Measurements from ENCODE around the gene MARCOL.

The MARCOL gene

GRCh38 chr5:148238418-148238794 lies at the start of gene MARCOL:
MARCOL (plus strand) TSS chr5:148238525; CDS start chr5:148238598, 73 bp downstream.
- in situ Hi-C loops (cut with HindIII; ENCODE audit: low sequenced_read_pairs), result no loop called here

DNA sequence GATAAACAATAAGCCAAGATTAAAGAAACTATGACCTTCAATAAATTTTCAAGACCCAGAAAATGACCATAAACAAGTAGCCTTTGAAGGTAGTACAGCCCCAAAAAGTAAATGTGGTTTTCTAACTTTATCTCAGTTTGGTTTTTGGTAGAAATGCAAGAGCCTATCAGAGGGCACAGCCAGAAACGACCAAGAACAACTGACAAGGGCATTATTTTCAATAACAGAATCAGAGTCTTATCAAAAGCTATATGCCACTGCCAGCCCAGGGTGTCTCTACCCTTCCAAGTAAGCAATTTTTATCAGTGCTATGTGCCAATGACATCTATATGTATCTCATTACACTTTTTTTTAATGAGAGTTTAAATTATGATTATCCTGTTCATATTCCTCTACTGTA lies 47.3 kb upstream of the MARCOL start:
- in situ Hi-C loops (cut with HindIII; ENCODE audit: low sequenced_read_pairs), result no loop called here

- in situ Hi-C loops (cut with HindIII; ENCODE audit: low sequenced_read_pairs), result no loop called here
Observed at GRCh38 chr5:148193202-148193601, 45.1 kb upstream of the MARCOL start.

- in situ Hi-C loops (cut with HindIII; ENCODE audit: low sequenced_read_pairs), result no loop called here
Observed at GRCh38 chr5:148201151-148201550, 37.2 kb upstream of the MARCOL start.

GRCh38 chr5:148202531-148203203 lies 35.7 kb upstream of the MARCOL start, which contains the start of gene SPINK6:
SPINK6 (plus strand) TSS chr5:148203042; CDS start chr5:148203097, 55 bp downstream.
- in situ Hi-C loops (cut with HindIII; ENCODE audit: low sequenced_read_pairs), result no loop called here

DNA sequence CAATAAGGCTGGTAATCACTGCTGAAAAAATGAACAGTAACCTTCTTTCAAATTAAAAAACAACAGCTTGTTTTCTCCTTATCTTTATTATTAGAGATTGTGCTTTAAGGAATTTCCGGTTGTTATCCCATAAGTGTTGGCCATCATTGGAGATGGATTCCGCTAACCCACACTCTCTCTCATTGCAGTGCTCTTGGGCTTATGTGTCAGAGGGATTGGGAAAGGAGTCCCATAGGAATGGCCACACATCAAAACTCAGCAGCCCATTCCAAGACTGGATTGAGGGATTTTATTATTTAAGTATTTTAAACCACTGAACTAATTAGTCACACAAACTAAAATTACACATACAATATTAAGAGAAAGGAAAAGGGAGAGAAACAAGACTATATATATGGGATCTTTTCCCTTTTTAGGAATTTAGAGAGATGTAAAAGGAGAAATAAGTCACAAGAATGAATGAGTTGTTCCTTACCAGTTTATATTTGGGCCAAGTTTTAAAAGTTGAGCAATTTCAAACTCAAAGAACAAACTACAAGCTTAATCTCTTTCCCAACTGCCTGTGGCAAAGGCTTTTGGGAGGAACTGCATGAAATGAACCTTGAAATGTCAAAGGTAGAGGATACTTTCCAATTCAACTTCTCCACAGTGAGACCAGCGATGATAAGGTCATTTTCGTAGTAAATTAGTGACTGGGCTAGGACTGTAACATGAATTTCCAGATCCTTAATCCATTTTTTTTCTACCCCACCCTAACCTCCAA lies 33.1 kb upstream of the MARCOL start:
- in situ Hi-C loops (cut with HindIII; ENCODE audit: low sequenced_read_pairs), result no loop called here

DNA sequence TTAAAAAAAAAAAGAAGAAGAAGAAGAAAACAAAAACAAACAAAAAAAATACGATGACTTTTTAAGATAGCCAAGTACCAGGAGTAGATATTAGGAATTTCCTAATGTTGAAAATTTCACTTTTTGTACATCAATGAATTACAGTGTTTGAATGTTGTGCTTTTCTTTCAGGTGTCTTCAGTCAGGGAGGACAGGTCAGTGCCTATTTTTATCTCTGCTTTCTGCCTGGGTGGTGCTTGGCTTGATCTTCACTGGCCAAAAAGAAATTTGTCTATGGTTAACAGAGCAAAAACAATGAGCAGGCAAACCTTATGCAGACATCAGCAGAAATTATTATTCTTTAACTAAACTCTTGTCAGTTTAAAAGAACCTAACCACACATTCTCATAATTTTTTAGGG lies 32.5 kb upstream of the MARCOL start:
- in situ Hi-C loops (cut with HindIII; ENCODE audit: low sequenced_read_pairs), result no loop called here

GRCh38 chr5:148206620-148207019 lies 31.7 kb upstream of the MARCOL start:
- in situ Hi-C loops (cut with HindIII; ENCODE audit: low sequenced_read_pairs), result no loop called here

GRCh38 chr5:148208226-148208625 lies 30.1 kb upstream of the MARCOL start:
- in situ Hi-C loops (cut with HindIII; ENCODE audit: low sequenced_read_pairs), result no loop called here

DNA sequence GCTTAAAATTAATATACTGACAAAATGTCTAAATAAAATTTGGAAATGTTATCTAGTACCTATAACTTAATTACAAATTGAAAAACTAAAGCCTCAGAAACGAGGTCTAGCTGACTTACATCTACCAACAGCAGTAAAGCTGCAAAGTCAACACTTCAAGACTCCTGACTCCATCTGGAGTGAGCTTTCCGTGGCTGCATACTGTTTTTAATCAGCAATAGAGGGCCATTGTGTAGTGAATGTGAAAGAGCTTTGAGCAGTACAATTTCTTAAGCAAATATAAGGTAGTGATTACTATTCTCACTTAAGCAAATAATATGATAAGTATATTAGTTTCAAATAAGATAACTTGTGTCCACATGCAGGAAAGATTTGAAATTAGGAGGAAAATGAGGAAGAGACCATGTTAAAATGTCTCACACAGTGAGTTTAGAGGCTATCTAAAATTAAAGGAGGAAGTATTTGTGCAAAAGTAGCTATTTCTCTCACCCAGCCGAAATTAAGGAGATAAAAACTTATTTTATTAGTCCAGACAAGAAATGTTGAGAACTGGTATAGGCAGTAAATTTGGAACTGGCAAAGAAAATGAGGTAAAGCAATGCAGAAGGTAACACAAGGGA lies 29.1 kb upstream of the MARCOL start:
- in situ Hi-C loops (cut with HindIII; ENCODE audit: low sequenced_read_pairs), result no loop called here

- in situ Hi-C loops (cut with HindIII; ENCODE audit: low sequenced_read_pairs), result no loop called here
Observed at GRCh38 chr5:148214665-148215185, 23.6 kb upstream of the MARCOL start.

DNA sequence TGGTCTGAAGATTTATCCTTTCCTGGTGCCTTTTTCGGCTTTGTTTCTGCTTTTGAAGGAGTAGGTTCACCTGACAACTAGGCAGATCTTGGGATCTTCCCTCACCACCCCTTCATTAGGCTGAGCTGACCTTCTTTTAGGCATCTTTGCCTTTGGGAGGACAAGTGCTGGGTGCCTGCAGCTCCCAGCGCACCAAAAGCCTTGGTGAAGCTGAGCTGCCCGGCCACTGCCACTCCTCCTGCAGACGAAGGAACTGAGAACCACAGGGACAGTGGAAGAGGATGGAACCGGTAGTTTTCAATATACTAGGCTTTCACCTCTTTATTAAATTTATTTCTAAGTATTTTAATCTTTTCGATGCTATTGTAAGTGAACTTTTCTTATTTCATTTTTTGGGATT lies 16.8 kb upstream of the MARCOL start:
- in situ Hi-C loops (cut with HindIII; ENCODE audit: low sequenced_read_pairs), result no loop called here

- in situ Hi-C loops (cut with HindIII; ENCODE audit: low sequenced_read_pairs), result no loop called here
Observed at GRCh38 chr5:148224117-148224742, 14.1 kb upstream of the MARCOL start.

GRCh38 chr5:148228392-148228984 lies 9.8 kb upstream of the MARCOL start:
- in situ Hi-C loops (cut with HindIII; ENCODE audit: low sequenced_read_pairs), result no loop called here

- in situ Hi-C loops (cut with HindIII; ENCODE audit: low sequenced_read_pairs), result no loop called here
Observed at GRCh38 chr5:148229840-148230239, 8.5 kb upstream of the MARCOL start.

DNA sequence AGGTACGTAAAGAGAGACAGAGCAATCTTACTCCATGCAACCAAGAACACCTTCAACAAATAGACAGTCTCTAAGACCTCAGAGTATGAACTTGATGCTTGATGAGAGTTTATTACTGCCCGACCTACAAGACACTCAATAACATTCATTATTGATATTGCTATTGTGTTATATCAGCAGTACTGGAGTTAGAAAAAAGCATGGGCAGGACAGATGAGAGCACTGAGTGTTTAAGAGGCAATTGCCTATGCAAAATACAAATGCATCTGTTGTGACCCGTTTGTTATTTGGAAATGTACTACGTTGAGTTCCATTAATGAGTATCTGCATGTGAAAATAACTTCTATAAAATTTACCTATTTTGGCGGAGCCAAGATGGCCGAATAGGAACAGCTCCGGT lies 8.1 kb upstream of the MARCOL start:
- in situ Hi-C loops (cut with HindIII; ENCODE audit: low sequenced_read_pairs), result no loop called here

DNA sequence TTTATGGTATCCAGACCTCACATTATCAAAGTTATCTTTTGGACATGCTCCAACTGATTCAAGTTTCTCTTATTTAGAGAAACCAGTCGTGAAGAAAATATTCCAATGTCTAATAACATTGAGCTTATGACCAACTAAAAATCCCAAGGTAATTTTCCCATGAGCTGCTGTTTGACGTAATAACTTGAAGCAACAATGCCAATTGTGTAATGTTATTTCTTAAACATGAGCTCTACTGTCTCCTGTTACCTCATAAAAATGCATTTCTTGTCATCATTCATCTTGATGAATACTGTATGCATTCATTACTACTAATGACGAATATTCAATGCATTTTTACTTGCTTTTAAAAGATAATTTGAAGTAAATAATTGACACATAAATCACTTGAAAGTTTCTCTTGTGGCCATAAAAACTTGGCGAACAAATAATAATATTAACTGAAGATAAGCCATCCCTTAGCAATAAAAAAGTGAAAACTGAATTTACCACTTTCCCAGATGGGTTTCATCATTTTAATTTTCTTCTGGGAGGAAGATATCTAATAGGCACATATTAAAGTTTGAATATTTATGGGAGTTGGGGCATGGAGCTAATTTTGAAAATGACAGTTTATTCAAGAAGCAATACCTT lies 424 bp upstream of the MARCOL start:
- in situ Hi-C loops (cut with HindIII; ENCODE audit: low sequenced_read_pairs), result no loop called here

- in situ Hi-C loops (cut with HindIII; ENCODE audit: low sequenced_read_pairs), result no loop called here
Observed at GRCh38 chr5:148248894-148249293, 10.6 kb downstream of the MARCOL start.

GRCh38 chr5:148255456-148255855 lies 17.1 kb downstream of the MARCOL start:
- in situ Hi-C loops (cut with HindIII; ENCODE audit: low sequenced_read_pairs), result no loop called here

DNA sequence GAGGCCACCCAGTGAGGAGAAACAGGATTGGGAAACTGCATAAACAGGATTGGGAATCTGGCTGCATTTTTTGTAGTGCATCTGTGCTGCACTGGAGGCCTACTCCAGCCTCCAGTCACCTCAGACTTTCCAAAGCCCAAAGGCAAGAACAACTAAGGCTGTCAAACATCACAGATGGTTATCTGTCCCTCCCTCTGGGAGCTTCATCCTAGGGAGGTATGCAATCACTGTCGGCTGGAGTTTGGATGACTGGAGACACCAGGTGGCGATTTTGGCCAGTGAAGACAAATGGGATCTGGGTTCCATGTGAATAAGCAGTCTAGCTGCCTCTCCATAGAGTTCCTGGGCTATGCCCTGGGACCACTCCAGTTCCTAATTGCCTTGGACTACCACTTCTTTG lies 21.0 kb downstream of the MARCOL start:
- in situ Hi-C loops (cut with HindIII; ENCODE audit: low sequenced_read_pairs), result no loop called here
